ENCODE results near the gene MDGA2.

MDGA2 gene

DNA sequence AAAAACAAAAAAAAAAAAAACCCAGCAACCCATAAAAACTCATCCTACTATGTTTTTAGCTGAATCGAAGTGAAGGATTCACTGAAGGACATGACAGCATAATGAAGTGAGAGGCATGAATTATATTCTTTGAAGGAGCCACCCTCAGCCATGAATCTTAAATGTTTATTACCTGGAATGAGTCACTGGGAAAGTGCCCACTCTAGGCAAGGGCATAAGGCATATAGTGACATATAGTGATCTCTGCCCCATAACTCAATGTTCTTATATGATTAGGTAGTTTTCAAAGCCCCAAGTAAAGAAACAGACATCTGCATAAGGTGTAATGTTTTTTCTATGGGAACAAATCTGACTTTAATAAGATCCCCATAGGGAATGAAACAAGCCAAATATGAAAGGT is 79.9 kb downstream of the MDGA2 start:
- Histone ChIP-seq H3K36me3 (ENCODE audit: insufficient read depth, low read length) (no peaks in the 10 kb centered on the region), H3K9me3 (ENCODE audit: low read depth, low read length) (no peaks in the 10 kb centered on the region), H3K4me3 (no peak overlapping the region), H3K9ac (ENCODE audit: insufficient read length) (no peak overlapping the region), H3K27ac (no peak overlapping the region)
- DNase-seq (ENCODE audit: low read depth, low spot score): no peak
- TF ChIP-seq FOXP2 (optimal IDR thresholded peaks at IDR 0.05; ENCODE audit: control extremely low read depth, extremely low read length, insufficient read depth) (no peak), EZH2 (IDR thresholded peaks at IDR 0.05) (no peak), POLR2AphosphoS5 (IDR thresholded peaks at IDR 0.05; ENCODE audit: borderline replicate concordance, low read depth, low read length) (no peak)

DNA sequence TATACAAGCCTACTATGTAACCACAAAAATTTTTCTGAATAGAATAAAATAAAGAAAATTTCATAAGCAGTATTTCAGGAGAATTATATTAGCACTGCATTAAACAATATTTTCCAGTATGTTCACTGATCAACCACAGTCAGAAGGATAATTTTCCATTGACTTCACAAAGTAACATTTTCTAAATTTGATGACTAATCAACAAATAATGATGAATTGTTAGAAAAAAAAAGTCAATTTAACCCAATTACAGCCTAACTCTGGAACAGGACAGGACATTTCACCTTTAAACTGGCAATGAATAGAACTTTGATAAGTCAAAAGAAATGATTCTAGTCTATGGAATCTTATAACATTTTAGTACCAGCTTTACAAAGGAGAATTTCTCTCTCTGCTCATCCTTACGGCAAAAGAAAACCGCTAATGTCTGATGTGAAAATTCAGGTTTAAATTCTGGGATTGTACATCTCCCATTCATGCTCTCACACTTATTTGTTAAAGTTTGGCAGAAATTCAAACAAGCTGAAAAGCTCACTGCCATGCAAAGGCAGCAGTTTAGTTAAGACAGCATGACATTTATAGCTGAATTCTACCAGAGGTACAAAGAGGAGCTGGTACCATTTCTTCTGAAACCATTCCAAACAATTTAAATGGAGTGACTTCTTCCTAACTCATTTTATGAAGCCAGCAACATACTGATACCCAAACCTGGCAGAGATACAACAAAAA is 84.5 kb downstream of the MDGA2 start:
- H3K9ac ChIP-seq (ENCODE audit: insufficient read length): no peak overlapping the region

DNA sequence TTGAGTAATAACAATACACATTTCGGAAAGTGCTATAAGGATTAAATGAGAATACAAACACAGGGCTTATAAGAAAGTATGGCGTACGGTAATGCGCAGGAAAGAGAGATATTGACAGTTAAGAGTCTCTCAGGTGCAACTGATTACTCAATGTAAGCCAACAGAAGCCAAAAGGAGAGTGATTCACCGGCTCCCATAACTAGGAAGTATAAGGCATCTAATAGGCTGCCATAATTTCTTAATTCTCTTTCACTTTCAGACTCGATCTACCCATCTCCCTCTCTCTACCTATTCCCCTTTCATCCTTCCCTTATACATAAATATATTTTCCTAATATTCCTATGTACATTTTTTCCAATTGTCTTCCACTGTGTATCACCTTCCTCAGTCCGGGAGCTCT is 90.0 kb downstream of the MDGA2 start:
- no peak for DNase-seq (ENCODE audit: low read depth, low spot score)
- TF ChIP-seq FOXP2 (optimal IDR thresholded peaks at IDR 0.05; ENCODE audit: control extremely low read depth, extremely low read length, insufficient read depth) (no peak), EZH2 (IDR thresholded peaks at IDR 0.05) (no peak), POLR2AphosphoS5 (IDR thresholded peaks at IDR 0.05; ENCODE audit: borderline replicate concordance, low read depth, low read length) (no peak)
- no peak overlapping the region for H3K27ac ChIP-seq
- no peaks in the 10 kb centered on the region for H3K36me3 ChIP-seq (ENCODE audit: insufficient read depth, low read length)
- H3K4me3 ChIP-seq: no peak overlapping the region
- no peaks in the 10 kb centered on the region for H3K9me3 ChIP-seq (ENCODE audit: low read depth, low read length)
- H3K9ac ChIP-seq (ENCODE audit: insufficient read length): no peak overlapping the region

More for the DNA sequence above, 84.5 kb downstream of the MDGA2 start:
- Histone ChIP-seq H3K36me3 (ENCODE audit: insufficient read depth, low read length) (no peaks in the 10 kb centered on the region), H3K27ac (no peak overlapping the region), H3K4me3 (no peak overlapping the region), H3K9me3 (ENCODE audit: low read depth, low read length) (no peaks in the 10 kb centered on the region)
- DNase-seq (ENCODE audit: low read depth, low spot score): no peak
- TF ChIP-seq FOXP2 (optimal IDR thresholded peaks at IDR 0.05; ENCODE audit: control extremely low read depth, extremely low read length, insufficient read depth) (no peak), EZH2 (IDR thresholded peaks at IDR 0.05) (no peak), POLR2AphosphoS5 (IDR thresholded peaks at IDR 0.05; ENCODE audit: borderline replicate concordance, low read depth, low read length) (no peak)

DNA sequence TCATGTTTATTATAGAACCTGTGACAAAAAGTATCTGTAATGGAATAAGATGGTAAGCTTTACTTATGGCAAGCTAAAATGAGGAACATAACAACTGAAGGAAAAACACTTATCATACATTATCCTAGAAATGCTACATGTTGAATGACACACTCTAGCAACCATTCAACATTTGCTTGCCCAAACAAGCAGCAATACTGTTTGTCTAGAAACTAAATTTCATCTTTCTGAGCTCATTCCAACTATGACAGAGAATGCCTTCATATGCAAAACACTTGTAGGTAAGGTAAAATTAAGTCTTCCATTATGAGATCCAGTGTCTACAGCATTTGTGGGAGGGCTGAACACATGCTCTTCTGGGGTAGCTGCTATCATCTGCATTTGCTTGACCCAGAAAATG is 108.1 kb downstream of the MDGA2 start:
- no peak for TF ChIP-seq POLR2AphosphoS5 (IDR thresholded peaks at IDR 0.05; ENCODE audit: borderline replicate concordance, low read depth, low read length)
- no peak for TF ChIP-seq EZH2 (IDR thresholded peaks at IDR 0.05)
- no peak for TF ChIP-seq FOXP2 (optimal IDR thresholded peaks at IDR 0.05; ENCODE audit: control extremely low read depth, extremely low read length, insufficient read depth)
- H3K9me3 ChIP-seq (ENCODE audit: low read depth, low read length): no peaks in the 10 kb centered on the region
- no peak for DNase-seq (ENCODE audit: low read depth, low spot score)
- H3K27ac ChIP-seq: no peak overlapping the region
- no peak overlapping the region for H3K4me3 ChIP-seq
- H3K36me3 ChIP-seq (ENCODE audit: insufficient read depth, low read length): no peaks in the 10 kb centered on the region
- no peak overlapping the region for H3K9ac ChIP-seq (ENCODE audit: insufficient read length)

- TF ChIP-seq EZH2 (IDR thresholded peaks at IDR 0.05): no peak
- no peak for TF ChIP-seq FOXP2 (optimal IDR thresholded peaks at IDR 0.05; ENCODE audit: control extremely low read depth, extremely low read length, insufficient read depth)
- TF ChIP-seq POLR2AphosphoS5 (IDR thresholded peaks at IDR 0.05; ENCODE audit: borderline replicate concordance, low read depth, low read length): no peak
- Histone ChIP-seq H3K9ac (ENCODE audit: insufficient read length) (no peak overlapping the region), H3K27ac (no peak overlapping the region), H3K9me3 (ENCODE audit: low read depth, low read length) (no peaks in the 10 kb centered on the region), H3K36me3 (ENCODE audit: insufficient read depth, low read length) (no peaks in the 10 kb centered on the region), H3K4me3 (no peak overlapping the region)
- DNase-seq (ENCODE audit: low read depth, low spot score): no peak
Observed at GRCh38 chr14:47557894-47558293, 117.5 kb downstream of the MDGA2 start.

- Histone ChIP-seq H3K4me3 (no peak overlapping the region), H3K27ac (no peak overlapping the region), H3K36me3 (ENCODE audit: insufficient read depth, low read length) (no peaks in the 10 kb centered on the region), H3K9ac (ENCODE audit: insufficient read length) (no peak overlapping the region), H3K9me3 (ENCODE audit: low read depth, low read length) (no peaks in the 10 kb centered on the region)
- TF ChIP-seq FOXP2 (optimal IDR thresholded peaks at IDR 0.05; ENCODE audit: control extremely low read depth, extremely low read length, insufficient read depth) (no peak), EZH2 (IDR thresholded peaks at IDR 0.05) (no peak), POLR2AphosphoS5 (IDR thresholded peaks at IDR 0.05; ENCODE audit: borderline replicate concordance, low read depth, low read length) (no peak)
- DNase-seq (ENCODE audit: low read depth, low spot score): no peak
Observed at GRCh38 chr14:47555333-47555732, 120.1 kb downstream of the MDGA2 start.

GRCh38 chr14:47549886-47550285 is 125.5 kb downstream of the MDGA2 start:
- Histone ChIP-seq H3K4me3 (no peak overlapping the region), H3K9ac (ENCODE audit: insufficient read length) (no peak overlapping the region), H3K27ac (no peak overlapping the region), H3K36me3 (ENCODE audit: insufficient read depth, low read length) (no peaks in the 10 kb centered on the region), H3K9me3 (ENCODE audit: low read depth, low read length) (no peaks in the 10 kb centered on the region)
- no peak for DNase-seq (ENCODE audit: low read depth, low spot score)
- TF ChIP-seq POLR2AphosphoS5 (IDR thresholded peaks at IDR 0.05; ENCODE audit: borderline replicate concordance, low read depth, low read length): no peak
- no peak for TF ChIP-seq EZH2 (IDR thresholded peaks at IDR 0.05)
- no peak for TF ChIP-seq FOXP2 (optimal IDR thresholded peaks at IDR 0.05; ENCODE audit: control extremely low read depth, extremely low read length, insufficient read depth)

DNA sequence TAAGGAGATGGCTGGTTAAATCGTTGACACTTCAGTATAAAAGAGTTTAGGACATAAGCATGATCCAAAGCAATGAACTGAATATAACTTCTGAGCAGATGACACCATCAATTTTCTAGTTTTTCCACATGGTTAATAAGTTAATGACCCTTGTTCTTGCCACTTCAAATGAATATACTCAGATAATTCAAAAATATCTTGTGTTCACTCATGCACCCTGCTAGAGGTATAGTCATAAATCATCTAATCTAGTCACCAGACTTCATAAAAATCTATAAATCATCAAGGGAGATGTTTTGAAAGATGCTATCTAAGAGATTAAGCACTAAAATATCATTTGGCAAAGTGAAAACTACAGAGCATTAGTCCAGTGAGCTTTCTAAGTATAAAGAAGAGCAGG is 131.9 kb downstream of the MDGA2 start:
- no peak for TF ChIP-seq FOXP2 (optimal IDR thresholded peaks at IDR 0.05; ENCODE audit: control extremely low read depth, extremely low read length, insufficient read depth)
- TF ChIP-seq POLR2AphosphoS5 (IDR thresholded peaks at IDR 0.05; ENCODE audit: borderline replicate concordance, low read depth, low read length): no peak
- no peak for TF ChIP-seq EZH2 (IDR thresholded peaks at IDR 0.05)
- Histone ChIP-seq H3K9me3 (ENCODE audit: low read depth, low read length) (no peaks in the 10 kb centered on the region), H3K36me3 (ENCODE audit: insufficient read depth, low read length) (no peaks in the 10 kb centered on the region), H3K27ac (no peak overlapping the region), H3K9ac (ENCODE audit: insufficient read length) (no peak overlapping the region), H3K4me3 (no peak overlapping the region)
- no peak for DNase-seq (ENCODE audit: low read depth, low spot score)

- no peaks in the 10 kb centered on the region for H3K9me3 ChIP-seq (ENCODE audit: low read depth, low read length)
- no peak overlapping the region for H3K9ac ChIP-seq (ENCODE audit: insufficient read length)
- TF ChIP-seq EZH2 (IDR thresholded peaks at IDR 0.05): no peak
- no peak for TF ChIP-seq POLR2AphosphoS5 (IDR thresholded peaks at IDR 0.05; ENCODE audit: borderline replicate concordance, low read depth, low read length)
- TF ChIP-seq FOXP2 (optimal IDR thresholded peaks at IDR 0.05; ENCODE audit: control extremely low read depth, extremely low read length, insufficient read depth): no peak
- no peak for DNase-seq (ENCODE audit: low read depth, low spot score)
- no peak overlapping the region for H3K4me3 ChIP-seq
- H3K36me3 ChIP-seq (ENCODE audit: insufficient read depth, low read length): no peaks in the 10 kb centered on the region
- H3K27ac ChIP-seq: no peak overlapping the region
Observed at GRCh38 chr14:47541662-47542061, 133.7 kb downstream of the MDGA2 start.
